T-helper 1 cell (primary cell): ENCODE data around the gene CLOCK.

Source experiments
- DNase-seq, 5 donors: peaks; one replicate each; pipeline ENCODE4 v3.0.0-alpha.2; 2012 to 2020

The CLOCK gene

GRCh38 chr4:55543858-55544257, 2.9 kb downstream of the CLOCK start:
- DNase-seq = no peak

GRCh38 chr4:55540271-55540670, 6.4 kb downstream of the CLOCK start:
- DNase-seq = no peak

GRCh38 chr4:55539658-55540057, 7.1 kb downstream of the CLOCK start:
- DNase-seq = no peak

GRCh38 chr4:55538531-55538930, 8.2 kb downstream of the CLOCK start:
- DNase-seq = no peak

- DNase-seq = no peak
These were observed 12.4 kb downstream of the CLOCK start for GRCh38 chr4:55534306-55534705.

GRCh38 chr4:55530691-55531090, 16.0 kb downstream of the CLOCK start:
- no peak for DNase-seq

GRCh38 chr4:55530167-55530566, 16.5 kb downstream of the CLOCK start:
- DNase-seq = no peak

- no peak for DNase-seq
These were observed 18.2 kb downstream of the CLOCK start for GRCh38 chr4:55528491-55528890.

GRCh38 chr4:55524844-55525571, 21.7 kb downstream of the CLOCK start:
- DNase-seq = no peak

GRCh38 chr4:55518442-55518841, 28.3 kb downstream of the CLOCK start:
- DNase-seq = no peak

GRCh38 chr4:55517526-55518229, 29.0 kb downstream of the CLOCK start:
- no peak for DNase-seq

- DNase-seq = no peak
These were observed 33.7 kb downstream of the CLOCK start for GRCh38 chr4:55512922-55513571.

GRCh38 chr4:55512077-55512476, 34.6 kb downstream of the CLOCK start:
- no peak for DNase-seq

- DNase-seq = peak in 1 of 5 donors; percentile 5
These were observed 36.0 kb downstream of the CLOCK start for GRCh38 chr4:55510685-55511084.

- no peak for DNase-seq
These were observed 37.4 kb downstream of the CLOCK start for GRCh38 chr4:55509266-55509665.

GRCh38 chr4:55507612-55508011, 39.1 kb downstream of the CLOCK start:
- DNase-seq = no peak

- no peak for DNase-seq
These were observed 43.5 kb downstream of the CLOCK start for GRCh38 chr4:55503169-55503568.

GRCh38 chr4:55500072-55500471, 46.6 kb downstream of the CLOCK start:
- no peak for DNase-seq

- no peak for DNase-seq
These were observed 47.2 kb downstream of the CLOCK start for GRCh38 chr4:55499495-55499894.

GRCh38 chr4:55498051-55498450, 48.7 kb downstream of the CLOCK start:
- no peak for DNase-seq

GRCh38 chr4:55491486-55491885, 55.2 kb downstream of the CLOCK start:
- no peak for DNase-seq

- DNase-seq = no peak
These were observed 58.0 kb downstream of the CLOCK start for GRCh38 chr4:55488716-55489115.

- no peak for DNase-seq
These were observed 60.9 kb downstream of the CLOCK start for GRCh38 chr4:55485821-55486220.

- no peak for DNase-seq
These were observed 63.4 kb downstream of the CLOCK start for GRCh38 chr4:55483315-55483714.
